Measurements from ENCODE around the gene CSGALNACT2. TPM values are rescaled to one million over a fixed set of nuclear protein-coding genes. Genes with fewer than 3 reads are reported as not detected.

Gene CSGALNACT2
- total RNA-seq, 1 experiment from 2014 or later: 8.9 TPM

GRCh38 chr10:43111101-43111500, 27.1 kb upstream of the CSGALNACT2 start:
- Histone ChIP-seq H3T11ph (ENCODE audit: low read length) (no peak overlapping the region), H3K9me3 (ENCODE audit: control insufficient read depth, low read depth, low read length) (no peaks in the 10 kb centered on the region), H4K8ac (replicated peaks; ENCODE audit: insufficient read length, low read depth, low read length) (no peak overlapping the region), H3K27ac (ENCODE audit: insufficient read length, low read depth, low read length) (no peak overlapping the region), H2BK120ac (ENCODE audit: low read depth, low read length, poor library complexity, severe bottlenecking) (no peak overlapping the region), H4K91ac (ENCODE audit: insufficient read length, low read depth, low read length) (no peak overlapping the region), H3K14ac (ENCODE audit: insufficient read depth, low read length) (no peak overlapping the region), H2BK20ac (ENCODE audit: low read depth, low read length, poor library complexity, severe bottlenecking) (no peak overlapping the region), H3K9ac (ENCODE audit: extremely low read depth, insufficient read length, low read length) (no peak overlapping the region), H3K27me3 (ENCODE audit: insufficient read depth, low read length) (no peaks in the 10 kb centered on the region), H2AFZ (ENCODE audit: low read length) (no peak overlapping the region), H3K79me1 (ENCODE audit: insufficient read depth, low read depth, low read length, poor library complexity, severe bottlenecking) (no peaks in the 10 kb centered on the region), H4K20me1 (ENCODE audit: control insufficient read depth, insufficient read depth, insufficient read length) (no peaks in the 10 kb centered on the region), H3K4ac (ENCODE audit: low read depth, low read length) (no peak overlapping the region), H2BK15ac (ENCODE audit: low read depth, low read length) (no peak overlapping the region), H3K23me2 (ENCODE audit: insufficient read length, low read depth, low read length, poor library complexity, severe bottlenecking) (no peaks in the 10 kb centered on the region), H2BK12ac (ENCODE audit: insufficient read length, low read depth, low read length) (no peak overlapping the region), H4K5ac (ENCODE audit: insufficient read length, low read depth, low read length) (no peak overlapping the region), H3K4me2 (ENCODE audit: insufficient read depth, insufficient read length, low read length) (no peak overlapping the region), H3K79me2 (ENCODE audit: insufficient read depth, low read length) (no peaks in the 10 kb centered on the region), H3K23ac (ENCODE audit: insufficient read length, low read depth, low read length) (no peak overlapping the region), H3K4me1 (ENCODE audit: insufficient read depth, low read length) (no peaks in the 10 kb centered on the region), H2AK5ac (ENCODE audit: insufficient read length, low read length) (no peak overlapping the region), H3K18ac (ENCODE audit: insufficient read length, low read depth, low read length) (no peak overlapping the region), H2BK5ac (ENCODE audit: insufficient read length, low read length) (no peak overlapping the region), H3K56ac (ENCODE audit: insufficient read length, low read depth, low read length) (no peak overlapping the region)
- H3K4me3 Mint-ChIP-seq: no peak overlapping the region
- TF ChIP-seq CTCF (conservative IDR thresholded peaks at IDR 0.05): no peak
- H3K27ac Mint-ChIP-seq: no peak overlapping the region
- peaks cover 2% of the 10 kb centered on the region in 2 experiments; a peak in 3 of 4 replicates for H3K4me1 Mint-ChIP-seq
- no peaks in the 10 kb centered on the region; a peak in 1 of 5 replicates for H3K9me3 Mint-ChIP-seq
- no peaks in the 10 kb centered on the region for H3K27me3 Mint-ChIP-seq (ENCODE audit: low read depth)
- no CpG with 5 or more reads among the region's 11 CpGs for WGBS (ENCODE audit: extremely low coverage, insufficient read length, low lambda C conversion rate)
- no peak for DNase-seq
- no peaks in the 10 kb centered on the region for H3K36me3 Mint-ChIP-seq (ENCODE audit: insufficient read depth in 1 of 3, low read depth in 3 of 3)
